Activated CD4-positive, alpha-beta T cell treated with anti-CD3 and anti-CD28 coated beads for 4 hours (primary cell): ENCODE data around the gene RANBP9.
A peak's percentile ranks its signal among the peaks of the same experiment; 100 is the strongest.

Experiments
- DNase-seq, 2 donors: peaks; one replicate each; pipeline ENCODE4 v3.0.0-alpha.2; 2020

RANBP9 gene

GRCh38 chr6:13711733-13712598 is at the start of gene RANBP9:
RANBP9 (minus strand) TSS chr6:13711835; CDS start chr6:13711505, 330 bp downstream.
- DNase-seq: peak; percentile 83 to 86

GRCh38 chr6:13760307-13761304 is 49.0 kb upstream of the RANBP9 start:
- DNase-seq: no peak

- DNase-seq: no peak
These were observed 47.4 kb upstream of the RANBP9 start for GRCh38 chr6:13759025-13759424.

DNA sequence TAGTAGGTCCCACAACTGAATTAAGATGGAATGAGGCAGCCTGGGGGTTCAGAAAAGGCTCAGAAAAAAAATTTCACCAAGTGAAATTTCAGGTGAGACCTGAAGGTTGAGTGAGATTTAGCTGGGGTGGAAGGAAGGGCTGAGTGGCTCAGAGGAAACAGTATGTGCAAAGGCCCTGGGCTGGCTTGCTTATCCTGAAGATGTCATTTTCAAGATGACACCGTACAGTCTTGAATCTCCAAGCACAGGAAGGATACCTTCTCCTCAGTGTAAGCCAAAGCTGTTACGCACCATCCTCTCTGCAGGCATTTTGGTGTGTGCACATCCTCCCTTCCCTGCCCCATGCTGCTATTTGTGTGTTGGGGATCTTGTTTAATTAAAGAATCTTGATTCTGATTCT is 43.0 kb upstream of the RANBP9 start:
- no peak for DNase-seq

- DNase-seq: no peak
These were observed 32.1 kb upstream of the RANBP9 start for GRCh38 chr6:13743736-13744127.

DNA sequence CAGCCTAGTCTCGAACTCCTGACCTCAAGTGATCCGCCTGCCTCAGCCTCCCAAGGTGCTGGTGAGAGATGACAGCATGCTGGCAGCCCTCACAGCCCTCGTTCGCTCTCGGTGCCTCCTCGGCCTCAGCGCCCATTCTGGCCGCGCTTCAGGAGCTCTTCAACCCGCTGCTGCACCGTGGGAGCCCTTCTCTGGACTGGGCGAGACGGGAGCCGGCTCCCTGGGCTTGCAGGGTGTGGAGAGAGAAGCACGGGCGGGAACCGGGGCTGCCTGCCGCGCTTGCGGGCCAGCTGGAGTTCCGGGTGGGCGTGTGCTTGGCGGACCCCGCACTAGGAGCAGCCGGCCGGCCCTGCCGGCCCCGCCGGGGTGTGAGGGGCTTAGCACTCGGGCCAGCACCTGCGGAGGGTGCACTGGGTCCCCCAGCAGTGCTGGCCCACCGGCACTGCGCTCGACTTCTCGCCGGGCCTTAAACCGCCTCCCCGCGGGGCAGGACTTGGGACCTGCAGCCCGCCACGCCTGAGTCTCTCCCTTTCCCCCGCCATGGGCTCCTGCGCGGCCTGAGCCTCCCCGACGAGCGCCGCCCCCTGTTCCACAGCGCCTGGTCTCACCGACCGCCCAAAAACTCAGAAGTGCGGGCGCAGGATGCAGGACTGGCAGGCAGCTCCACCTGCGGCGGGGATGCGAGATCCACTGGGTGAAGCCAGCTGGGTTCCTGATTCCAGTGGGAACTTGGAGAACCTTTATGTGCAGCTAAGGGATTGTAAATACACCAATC is 31.5 kb upstream of the RANBP9 start:
- DNase-seq: no peak

DNA sequence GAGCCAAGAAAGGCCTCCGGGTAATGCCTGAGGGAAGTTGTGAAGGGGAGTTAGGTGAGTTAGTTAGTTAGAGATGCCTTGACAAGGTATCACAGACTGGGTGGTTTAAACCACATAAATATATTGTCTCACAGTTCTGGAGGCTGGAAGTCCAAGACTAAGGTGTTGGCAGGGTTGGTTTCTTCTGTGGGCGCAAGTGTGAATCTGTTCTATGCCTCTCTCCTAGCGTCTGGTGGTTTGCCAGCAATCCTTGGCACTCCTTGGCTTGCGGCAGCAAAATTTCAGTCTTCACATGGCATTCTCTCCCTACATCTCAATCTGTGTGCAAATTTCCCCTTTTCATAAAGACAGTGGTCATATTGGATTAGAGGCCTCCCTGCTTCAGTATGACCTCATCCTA is 29.7 kb upstream of the RANBP9 start:
- no peak for DNase-seq

- DNase-seq: no peak
These were observed 23.4 kb upstream of the RANBP9 start for GRCh38 chr6:13735031-13735430.

- no peak for DNase-seq
These were observed 21.7 kb upstream of the RANBP9 start for GRCh38 chr6:13733178-13733887.

- no peak for DNase-seq
These were observed 19.1 kb upstream of the RANBP9 start for GRCh38 chr6:13730704-13731103.

DNA sequence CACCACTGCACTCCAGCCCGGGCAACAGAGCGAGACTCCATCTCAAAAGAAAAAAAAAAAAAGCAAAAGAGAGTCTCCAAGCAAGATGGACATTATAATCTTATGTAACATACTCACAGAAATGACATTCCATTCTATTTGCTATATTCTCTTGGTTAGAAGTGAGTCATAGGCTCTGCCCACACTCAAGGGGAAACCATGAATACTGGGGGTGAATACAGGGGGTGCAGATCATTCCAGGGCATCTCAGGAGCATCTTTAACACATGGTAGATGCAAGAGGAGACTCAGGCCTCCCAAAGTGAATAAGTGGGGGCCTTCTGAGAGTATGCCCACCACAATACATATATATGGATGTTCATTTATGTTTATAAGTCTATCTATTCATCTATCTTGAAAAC is 18.3 kb upstream of the RANBP9 start:
- DNase-seq: peak in 1 of 2 donors; percentile 25

DNA sequence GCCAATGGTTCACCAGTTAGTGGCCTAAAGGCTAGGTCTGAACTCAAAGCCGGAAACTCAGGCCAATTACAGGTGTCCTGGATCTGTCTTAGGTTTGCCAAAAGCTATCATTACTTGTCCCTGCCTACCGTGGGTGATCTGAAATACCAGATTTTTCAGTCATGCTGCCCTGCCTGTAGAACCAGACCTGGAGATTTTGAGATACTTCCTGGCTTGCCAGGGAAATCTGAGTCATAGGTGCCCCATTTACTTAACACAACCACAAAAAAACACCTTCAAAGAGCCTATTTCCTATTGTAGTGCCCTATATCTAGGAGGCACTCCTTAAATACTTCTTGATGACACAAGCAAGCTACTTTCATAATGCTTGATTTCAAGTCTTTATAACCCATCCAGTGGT is 13.9 kb upstream of the RANBP9 start:
- DNase-seq: peak; percentile 49 to 57

DNA sequence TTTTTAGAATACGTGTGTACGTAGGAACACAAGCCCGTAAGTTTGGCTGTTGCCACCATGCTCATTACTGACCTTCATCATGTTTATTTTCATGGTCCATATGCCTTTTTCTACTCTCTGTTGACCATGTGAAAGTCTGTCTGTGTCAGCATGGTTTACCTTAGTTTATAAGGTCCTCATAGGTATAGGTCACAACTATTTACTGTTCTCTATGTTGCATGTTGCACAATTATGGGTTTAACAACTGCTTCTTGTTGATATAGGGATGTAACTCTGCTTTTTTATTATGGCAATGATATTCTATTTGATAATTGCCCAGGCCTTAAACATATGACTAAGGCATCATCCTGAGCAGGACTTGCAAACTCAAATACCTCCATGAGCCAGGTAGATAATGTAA is 13.4 kb upstream of the RANBP9 start:
- no peak for DNase-seq

DNA sequence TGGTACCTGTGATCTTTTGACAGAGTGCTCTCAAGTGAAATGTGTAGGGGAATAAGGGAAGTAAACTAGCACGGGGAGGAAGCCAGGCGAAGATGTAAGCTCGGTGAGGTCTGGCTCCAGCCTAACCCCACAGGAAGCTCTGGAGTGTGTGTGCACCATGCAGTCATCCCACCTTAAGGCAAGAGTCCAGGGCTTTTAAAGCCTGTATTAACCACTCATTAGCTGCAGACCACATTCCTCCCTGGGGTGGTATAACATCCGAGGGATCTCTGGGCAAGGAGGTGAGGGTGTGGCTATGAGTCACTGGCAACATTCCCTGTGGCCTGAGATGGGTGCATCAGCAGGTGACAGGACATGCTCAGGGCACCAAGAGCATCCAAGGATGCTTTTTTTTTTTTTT is 12.5 kb upstream of the RANBP9 start:
- no peak for DNase-seq

DNA sequence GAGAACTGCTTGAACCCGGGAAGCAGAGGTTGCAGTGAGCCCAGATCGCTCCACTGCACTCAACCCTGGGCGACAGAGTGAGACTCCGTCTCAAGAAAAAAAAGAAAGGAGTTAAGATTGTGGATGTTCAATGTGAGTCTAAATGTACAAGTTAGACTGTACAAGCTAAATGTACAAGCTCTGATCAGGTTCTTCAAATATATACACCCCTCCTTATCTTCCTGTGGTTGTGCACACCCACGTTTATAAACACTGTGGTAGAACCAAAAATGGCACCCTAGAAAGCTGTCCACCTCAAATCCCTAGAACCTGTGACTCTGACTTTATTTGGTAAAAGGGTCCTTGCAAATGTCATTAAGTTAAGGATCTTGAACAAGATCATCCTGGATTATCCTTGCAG is 11.2 kb upstream of the RANBP9 start:
- no peak for DNase-seq

DNA sequence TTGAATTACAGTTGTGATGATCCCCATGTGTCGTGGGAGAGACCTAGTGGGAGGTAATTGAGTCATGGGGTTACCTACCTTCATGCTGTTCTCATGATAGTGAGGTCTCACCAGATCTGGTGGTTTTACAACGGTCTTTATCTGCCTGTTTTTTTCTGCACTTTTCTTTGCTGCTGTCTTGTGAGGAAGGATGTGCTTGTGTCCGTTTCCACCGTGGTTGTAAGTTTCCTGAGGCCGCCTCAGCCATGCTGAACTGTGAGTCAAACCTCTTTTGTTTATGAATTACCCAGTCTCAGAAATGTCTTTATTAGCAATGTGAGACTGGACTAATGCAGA is 6.5 kb upstream of the RANBP9 start:
- no peak for DNase-seq

DNA sequence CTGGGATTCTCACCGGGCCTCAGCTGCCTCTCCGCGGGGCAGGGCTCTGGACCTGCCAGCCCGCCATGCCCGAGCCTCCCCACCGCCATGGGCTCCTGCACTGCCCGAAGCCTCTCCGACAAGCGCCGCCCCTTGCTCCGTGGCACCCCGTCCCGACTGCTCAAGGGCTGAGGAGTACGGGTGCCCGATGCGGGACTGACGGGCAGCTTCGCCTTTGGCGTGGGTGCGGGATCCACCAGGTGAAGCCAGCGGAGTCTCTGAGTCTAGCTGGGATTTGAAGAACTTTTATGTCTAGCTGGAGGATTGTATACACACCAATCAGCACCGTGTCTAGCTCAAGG is 5.3 kb upstream of the RANBP9 start:
- DNase-seq: no peak

DNA sequence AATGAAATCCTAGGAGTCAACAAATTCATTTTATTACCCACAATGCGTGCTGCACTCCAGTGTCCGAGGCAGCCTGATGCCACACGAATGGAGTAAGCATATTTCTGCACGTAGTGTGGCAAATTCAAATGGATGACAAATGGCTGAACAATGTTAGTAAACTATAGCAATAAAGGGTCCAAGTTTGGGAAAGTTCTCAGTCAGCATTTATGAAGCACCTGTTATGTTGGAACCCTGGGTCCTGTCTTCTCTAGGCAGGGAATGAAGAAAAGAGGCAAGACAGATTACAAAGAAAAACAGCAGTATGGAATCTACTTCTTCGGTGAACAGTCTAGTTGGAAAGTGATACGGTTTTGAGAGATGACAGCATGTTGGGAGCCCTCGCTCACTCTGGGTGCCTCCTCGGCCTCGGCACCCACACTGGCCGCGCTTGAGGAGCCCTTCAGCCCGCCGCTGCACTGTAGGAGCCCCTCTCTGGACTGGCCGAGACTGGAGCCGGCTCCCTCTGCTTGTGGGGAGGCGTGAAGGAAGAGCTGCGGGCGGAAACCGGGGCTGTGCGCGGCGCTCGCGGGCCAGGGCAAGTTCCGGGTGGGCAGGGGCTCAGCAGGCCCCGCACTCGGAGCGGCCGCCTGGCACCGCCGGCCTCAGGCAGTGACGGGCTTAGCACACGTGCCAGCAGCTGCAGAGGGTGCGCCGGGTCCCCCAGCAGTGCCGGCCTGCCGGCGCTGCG is 4.8 kb upstream of the RANBP9 start:
- DNase-seq: no peak

- no peak for DNase-seq
These were observed 3.8 kb upstream of the RANBP9 start for GRCh38 chr6:13715444-13715883.

GRCh38 chr6:13712599-13712898 is 914 bp upstream of the RANBP9 start:
- DNase-seq: no peak

- no peak for DNase-seq
These were observed 307 bp downstream of the RANBP9 start for GRCh38 chr6:13711324-13711732.
